Stimulated activated CD4-positive, alpha-beta T cell treated with anti-CD3 and anti-CD28 coated beads, TNF-alpha, amount 100 ng/mL, for 4 hours (primary cell): ENCODE measurements around the gene FYN.
"Not testable (repeated sequence)": the region's sequence is repeated elsewhere in the genome, so short reads cannot be mapped to it uniquely, and the experiment has no call there.

Source experiments
- DNase-seq, 3 experiments: peaks; one replicate each; pipeline ENCODE4 v3.0.0-alpha.2; 2020; ENCODE audit warnings: low read depth in 3 of 3

The FYN gene

GRCh38 chr6:111680811-111681609 lies 192.2 kb downstream of the FYN start:
- not testable (repeated sequence) for DNase-seq

GRCh38 chr6:111680015-111680712 lies 193.1 kb downstream of the FYN start:
- DNase-seq, result no peak

- DNase-seq, result no peak
These were observed 194.0 kb downstream of the FYN start for GRCh38 chr6:111679126-111679858.

GRCh38 chr6:111677249-111677990 lies 195.8 kb downstream of the FYN start:
- DNase-seq, result no peak

- DNase-seq, result no peak
These were observed 196.9 kb downstream of the FYN start for GRCh38 chr6:111676383-111676782.

- no peak for DNase-seq
These were observed 198.4 kb downstream of the FYN start for GRCh38 chr6:111674883-111675282.

GRCh38 chr6:111674413-111674812 lies 198.8 kb downstream of the FYN start:
- no peak for DNase-seq

- no peak for DNase-seq
These were observed 199.3 kb downstream of the FYN start for GRCh38 chr6:111673937-111674336.

- no peak for DNase-seq
These were observed 199.7 kb downstream of the FYN start for GRCh38 chr6:111673532-111673931.

- DNase-seq, result no peak
These were observed 200.3 kb downstream of the FYN start for GRCh38 chr6:111672761-111673450.

- DNase-seq, result no peak
These were observed 203.9 kb downstream of the FYN start for GRCh38 chr6:111669326-111669725.

GRCh38 chr6:111668410-111668809 lies 204.8 kb downstream of the FYN start:
- DNase-seq, result no peak

- DNase-seq, result no peak
These were observed 205.3 kb downstream of the FYN start for GRCh38 chr6:111667931-111668330.

- DNase-seq, result no peak
These were observed 206.4 kb downstream of the FYN start for GRCh38 chr6:111666847-111667246.

GRCh38 chr6:111664565-111665030 lies 208.7 kb downstream of the FYN start:
- no peak for DNase-seq

- no peak for DNase-seq
These were observed 209.3 kb downstream of the FYN start for GRCh38 chr6:111663692-111664564.

GRCh38 chr6:111662794-111663593 lies 210.3 kb downstream of the FYN start:
- DNase-seq, result no peak

GRCh38 chr6:111662072-111662793 lies 211.0 kb downstream of the FYN start:
- no peak for DNase-seq
